Adrenal gland (tissue), 12 donors: ENCODE results near the gene MKNK1. TPM values are rescaled to one million over a fixed set of nuclear protein-coding genes. Genes with fewer than 3 reads are reported as not detected.

Experiments used
- DNase-seq, 7 donors: peaks; one replicate each; pipeline ENCODE4 v3.0.0-alpha.2; 2019 to 2020
- H3K27ac ChIP-seq, 5 donors: fragments of 200-600 bp; sonication (generic) in 4 of 5; 1 replicate in 3 of 5; 2 replicates in 2 of 5; pipeline versions ENCODE4 v1.5.1 to v1.8.0; 2016 to 2020; ENCODE audit warnings: mild to moderate bottlenecking in 1 of 5
- H3K27me3 ChIP-seq: fragments of 200-600 bp; 2 replicates; pipeline ENCODE4 v1.8.0; 2021
- H3K36me3 ChIP-seq, 2 donors: fragments of 200-600 bp; replicated peaks in 1 of 2; 1 replicate in 1 of 2; 2 replicates in 1 of 2; pipeline versions ENCODE4 v1.5.1 to v1.8.0; 2018 to 2022
- H3K4me1 ChIP-seq, 2 donors: fragments of 200-600 bp; replicated peaks in 1 of 2; 1 replicate in 1 of 2; 2 replicates in 1 of 2; pipeline versions ENCODE4 v1.5.1 to v1.8.0; 2018 to 2021
- H3K4me3 ChIP-seq, 4 donors: fragments of 200-600 bp; sonication (generic) in 3 of 4; one replicate each; pipeline ENCODE4 v1.5.1; 2016 to 2018
- H3K9me3 ChIP-seq, 3 donors: fragments of 200-600 bp; sonication (generic) in 1 of 3; replicated peaks in 1 of 3; 1 replicate in 2 of 3; 2 replicates in 1 of 3; pipeline versions ENCODE4 v1.5.1 to v1.8.0; 2016 to 2021
- CTCF ChIP-seq, 6 experiments: fragments of 450-650 bp in 4 of 6; fragments of 200-600 bp in 2 of 6; sonication (generic) in 1 of 6; IDR thresholded peaks; 1 replicate in 5 of 6; 2 replicates in 1 of 6; pipeline versions ENCODE4 v1.5.1 to v1.8.0; 2016 to 2021; ENCODE audit warnings: antibody characterized with exemption in 6 of 6, mild to moderate bottlenecking in 2 of 6, moderate library complexity in 1 of 6
- POLR2A ChIP-seq, 2 donors: fragments of 450-650 bp; IDR thresholded peaks; one replicate each; pipeline ENCODE4 v1.6.1; 2017; ENCODE audit warnings: antibody characterized with exemption in 2 of 2, mild to moderate bottlenecking in 2 of 2, moderate library complexity in 1 of 2
- WGBS, 4 donors: extraction: QIAGEN DNeasy Blood & Tissue Kit in 2 of 4; methylation state at CpG; one replicate each; pipeline versions ENCODE4 v1.1.5 to v1.1.7; 2013 to 2017; 5-methylcytosine and 5-hydroxymethylcytosine counted together
- intact Hi-C, 2 donors: fragments of 100-400 bp; cut with DNase I; formaldehyde crosslinking; loops; one replicate each; pipeline versions ENCODE4 v1.14.1 to v1.15.0; 2022 to 2023
- polyA plus RNA-seq, 3 donors: library from polyadenylated mRNA; stranded (reverse); fragments of 200-250 nt in 2 of 3; fragments of 350-450 nt in 1 of 3; fragmentation: Illumina TruSeq in 1 of 3; extraction: RNeasy Lipid Tissue Mini Kit (QIAGEN cat#74804) in 1 of 3; gene quantifications; one replicate each; pipeline ENCODE4 v1.2.3, GENCODE V29; 2013 to 2014
- total RNA-seq, 9 donors: library from RNA; depleted of rRNA in 4 of 9; stranded (reverse); fragments of >200 nt in 4 of 9; fragments of 120-200 nt in 1 of 9; fragmentation: NEBNext Ultra II Directional in 1 of 9; extraction: Animal tissue kit (Norgen Biotek cat#: 25700) in 1 of 9; gene quantifications; one replicate each; pipeline versions ENCODE4 v1.1.0 to v1.2.4, GENCODE V29; 2013 to 2023
- donor health status: healthy with polysubstance abuse.
- donor health status: Bipolar disorder and iron deficiency.
- donor health status: DM: yes; HTN: yes; CAD: no.
- donor health status: DM: no; HTN: no; CAD: no.
- donor health status: DM: no; HTN: no; CAD: no.
- donor health status: DM: yes; HTN: yes; CAD: no.

The MKNK1 gene
- total and polyA plus RNA-seq, 12 donors: 29.6 to 83.0 (median 46.5) TPM

GRCh38 chr1:46595127-46595526 is 8.9 kb downstream of the MKNK1 start:
- Histone ChIP-seq H3K4me3 (no peak overlapping the region), H3K36me3 (peaks cover 0 to 36% of the 10 kb centered on the region in 2 donors), H3K27ac (peak overlapping the region in 4 of 5 donors; percentile 18 to 84 (median 56)), H3K9me3 (no peaks in the 10 kb centered on the region), H3K4me1 (peaks cover 0 to 10% of the 10 kb centered on the region in 2 donors), H3K27me3 (no peaks in the 10 kb centered on the region)
- DNase-seq: peak; percentile 49 to 81 (median 68)
- TF ChIP-seq CTCF (IDR thresholded peaks at IDR 0.05) (no peak), POLR2A (IDR thresholded peaks at IDR 0.05) (no peak)
- 66 to 71% (median 67%) methylated on average over 3 of the region's 3 CpGs for WGBS, 4 donors
- intact Hi-C loops: no loop called here

- Histone ChIP-seq H3K4me3 (no peak overlapping the region), H3K36me3 (peaks cover 0 to 46% of the 10 kb centered on the region in 2 donors), H3K27me3 (no peaks in the 10 kb centered on the region), H3K27ac (peak overlapping the region; percentile 36 to 84 (median 56)), H3K9me3 (no peaks in the 10 kb centered on the region), H3K4me1 (no peaks in the 10 kb centered on the region)
- intact Hi-C loops: no loop called here
- no peak for TF ChIP-seq CTCF (IDR thresholded peaks at IDR 0.05)
- TF ChIP-seq POLR2A (IDR thresholded peaks at IDR 0.05): no peak
- no peak for DNase-seq
- WGBS, 4 donors: 82 to 91% (median 85%) methylated on average over 5 of the region's 5 CpGs
These were observed 10.0 kb downstream of the MKNK1 start for GRCh38 chr1:46594063-46594462.

GRCh38 chr1:46592823-46593222 is 11.2 kb downstream of the MKNK1 start:
- Histone ChIP-seq H3K9me3 (no peaks in the 10 kb centered on the region), H3K4me1 (no peaks in the 10 kb centered on the region), H3K4me3 (no peak overlapping the region), H3K36me3 (peaks cover 0 to 49% of the 10 kb centered on the region in 2 donors), H3K27me3 (no peaks in the 10 kb centered on the region), H3K27ac (peak overlapping the region in 1 of 5 donors; percentile 54)
- WGBS, 4 donors: 81 to 96% (median 92%) methylated on average over 4 of the region's 4 CpGs
- intact Hi-C loops: no loop called here
- no peak for TF ChIP-seq POLR2A (IDR thresholded peaks at IDR 0.05)
- TF ChIP-seq CTCF (IDR thresholded peaks at IDR 0.05): no peak
- no peak for DNase-seq

DNA sequence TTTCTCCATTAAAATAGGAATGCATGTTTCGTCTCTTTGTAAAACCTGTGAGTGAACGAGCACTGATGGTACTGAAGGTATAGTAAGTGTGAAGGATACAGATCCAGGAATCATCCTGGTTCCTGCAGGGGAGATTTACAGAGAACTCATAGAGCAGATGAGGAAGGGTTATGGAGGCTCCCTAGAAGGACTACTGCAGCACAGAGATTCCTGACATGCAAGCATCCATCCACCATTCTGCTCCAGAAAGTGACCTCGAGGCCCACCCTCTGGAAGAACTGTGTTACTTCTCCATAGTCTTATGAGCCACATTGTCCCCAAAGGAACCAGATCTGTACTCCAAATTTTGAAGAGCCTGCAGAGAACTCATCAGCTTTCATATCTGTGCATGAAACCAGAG is 14.5 kb downstream of the MKNK1 start:
- intact Hi-C loops: no loop called here

More for the DNA sequence above, 14.5 kb downstream of the MKNK1 start:
- Histone ChIP-seq H3K4me1 (peaks cover 0 to 18% of the 10 kb centered on the region in 2 donors), H3K27ac (no peak overlapping the region), H3K4me3 (no peak overlapping the region), H3K9me3 (no peaks in the 10 kb centered on the region), H3K27me3 (no peaks in the 10 kb centered on the region), H3K36me3 (peaks cover 0 to 61% of the 10 kb centered on the region in 2 donors)
- no peak for DNase-seq
- TF ChIP-seq CTCF (IDR thresholded peaks at IDR 0.05): no peak
- no peak for TF ChIP-seq POLR2A (IDR thresholded peaks at IDR 0.05)
- WGBS, 4 donors: 95 to 98% (median 96%) methylated on average over 2 to 3 of the region's 3 CpGs
